ENCODE measurements around the gene CLCN4. TPM values are rescaled to one million over a fixed set of nuclear protein-coding genes. Genes with fewer than 3 reads are reported as not detected.

CLCN4 gene
- total RNA-seq, 1 experiment from 2014 or later = 6.9 TPM

DNA sequence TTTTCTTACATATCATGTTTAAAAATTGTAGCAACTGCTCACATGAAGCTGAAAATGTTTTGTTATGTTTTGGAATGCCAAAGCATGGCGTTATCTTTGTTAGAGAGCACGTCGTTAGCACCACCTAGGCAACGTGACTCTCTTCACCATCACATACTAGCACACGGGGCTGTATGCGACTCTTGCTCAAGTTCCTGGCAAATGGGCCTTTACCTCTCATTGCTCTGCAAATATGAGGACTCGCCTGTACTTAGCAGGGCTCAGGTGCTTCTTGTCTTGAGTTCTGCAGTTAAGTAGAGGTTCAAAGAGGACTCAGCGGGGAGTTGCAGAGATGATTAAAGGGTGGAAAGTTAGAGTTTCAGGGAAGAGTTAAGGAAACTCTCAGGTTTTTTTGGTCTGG, 59.4 kb downstream of the CLCN4 start:
- no peak overlapping the region for H2BK5ac ChIP-seq (ENCODE audit: insufficient read length, low read length)
- H3K4me1 Mint-ChIP-seq = no peaks in the 10 kb centered on the region
- no peak overlapping the region for H2AFZ ChIP-seq (ENCODE audit: low read length)
- H3K9me3 Mint-ChIP-seq = peaks cover 49 to 56% of the 10 kb centered on the region in 2 experiments
- H2BK15ac ChIP-seq (ENCODE audit: low read depth, low read length) = no peak overlapping the region
- H4K8ac ChIP-seq (replicated peaks; ENCODE audit: insufficient read length, low read depth, low read length) = no peak overlapping the region
- H3K18ac ChIP-seq (ENCODE audit: insufficient read length, low read depth, low read length) = no peak overlapping the region
- H3K23me2 ChIP-seq (ENCODE audit: insufficient read length, low read depth, low read length, poor library complexity, severe bottlenecking) = no peaks in the 10 kb centered on the region
- H3K56ac ChIP-seq (ENCODE audit: insufficient read length, low read depth, low read length) = no peak overlapping the region
- no peaks in the 10 kb centered on the region for H3K79me2 ChIP-seq (ENCODE audit: insufficient read depth, low read length)
- H3T11ph ChIP-seq (ENCODE audit: low read length) = no peak overlapping the region
- H4K5ac ChIP-seq (ENCODE audit: insufficient read length, low read depth, low read length) = no peak overlapping the region
- no peaks in the 10 kb centered on the region for H3K9me3 ChIP-seq (ENCODE audit: control insufficient read depth, low read depth, low read length)
- H3K4me1 ChIP-seq (ENCODE audit: insufficient read depth, low read length) = no peaks in the 10 kb centered on the region
- DNase-seq = no peak
- no peak overlapping the region for H3K23ac ChIP-seq (ENCODE audit: insufficient read length, low read depth, low read length)
- no peak overlapping the region for H4K91ac ChIP-seq (ENCODE audit: insufficient read length, low read depth, low read length)
- H2BK20ac ChIP-seq (ENCODE audit: low read depth, low read length, poor library complexity, severe bottlenecking) = no peak overlapping the region
- TF ChIP-seq, protein P1, sequence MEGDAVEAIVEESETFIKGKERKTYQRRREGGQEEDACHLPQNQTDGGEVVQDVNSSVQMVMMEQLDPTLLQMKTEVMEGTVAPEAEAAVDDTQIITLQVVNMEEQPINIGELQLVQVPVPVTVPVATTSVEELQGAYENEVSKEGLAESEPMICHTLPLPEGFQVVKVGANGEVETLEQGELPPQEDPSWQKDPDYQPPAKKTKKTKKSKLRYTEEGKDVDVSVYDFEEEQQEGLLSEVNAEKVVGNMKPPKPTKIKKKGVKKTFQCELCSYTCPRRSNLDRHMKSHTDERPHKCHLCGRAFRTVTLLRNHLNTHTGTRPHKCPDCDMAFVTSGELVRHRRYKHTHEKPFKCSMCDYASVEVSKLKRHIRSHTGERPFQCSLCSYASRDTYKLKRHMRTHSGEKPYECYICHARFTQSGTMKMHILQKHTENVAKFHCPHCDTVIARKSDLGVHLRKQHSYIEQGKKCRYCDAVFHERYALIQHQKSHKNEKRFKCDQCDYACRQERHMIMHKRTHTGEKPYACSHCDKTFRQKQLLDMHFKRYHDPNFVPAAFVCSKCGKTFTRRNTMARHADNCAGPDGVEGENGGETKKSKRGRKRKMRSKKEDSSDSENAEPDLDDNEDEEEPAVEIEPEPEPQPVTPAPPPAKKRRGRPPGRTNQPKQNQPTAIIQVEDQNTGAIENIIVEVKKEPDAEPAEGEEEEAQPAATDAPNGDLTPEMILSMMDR (conservative IDR thresholded peaks at IDR 0.05) = no peak
- no peaks in the 10 kb centered on the region for H4K20me1 ChIP-seq (ENCODE audit: control insufficient read depth, insufficient read depth, insufficient read length)
- H3K4me2 ChIP-seq (ENCODE audit: insufficient read depth, insufficient read length, low read length) = no peak overlapping the region
- H3K4ac ChIP-seq (ENCODE audit: low read depth, low read length) = no peak overlapping the region
- no peak overlapping the region for H2BK120ac ChIP-seq (ENCODE audit: low read depth, low read length, poor library complexity, severe bottlenecking)
- peaks cover 2 to 18% (median 8%) of the 10 kb centered on the region in 3 experiments for H3K36me3 Mint-ChIP-seq (ENCODE audit: insufficient read depth in 1 of 3, low read depth in 3 of 3)
- H3K27ac ChIP-seq (ENCODE audit: insufficient read length, low read depth, low read length) = no peak overlapping the region
- H3K27ac Mint-ChIP-seq = no peak overlapping the region
- no peaks in the 10 kb centered on the region for H3K27me3 Mint-ChIP-seq (ENCODE audit: low read depth)
- H3K9ac ChIP-seq (ENCODE audit: extremely low read depth, insufficient read length, low read length) = no peak overlapping the region
- no peaks in the 10 kb centered on the region for H3K27me3 ChIP-seq (ENCODE audit: insufficient read depth, low read length)
- whole genome bisulfite sequencing (ENCODE audit: extremely low coverage, insufficient read length, low lambda C conversion rate) = no CpG with 5 or more reads among the region's 8 CpGs
- H3K14ac ChIP-seq (ENCODE audit: insufficient read depth, low read length) = no peak overlapping the region
- H3K79me1 ChIP-seq (ENCODE audit: insufficient read depth, low read depth, low read length, poor library complexity, severe bottlenecking) = no peaks in the 10 kb centered on the region
- H2BK12ac ChIP-seq (ENCODE audit: insufficient read length, low read depth, low read length) = no peak overlapping the region
- no peak overlapping the region for H2AK5ac ChIP-seq (ENCODE audit: insufficient read length, low read length)
- H3K4me3 Mint-ChIP-seq = no peak overlapping the region
